IPS-11a (cell line): Measurements from ENCODE around the gene DSC3.
"Not testable (repeated sequence)": the region's sequence is repeated elsewhere in the genome, so short reads cannot be mapped to it uniquely, and the experiment has no call there.

Experiments used
- H3K4me3 ChIP-seq: one replicate; pipeline ENCODE4 v1.5.1; 2013; ENCODE audit warnings: low read depth, low read length, control low read depth

The DSC3 gene

DNA sequence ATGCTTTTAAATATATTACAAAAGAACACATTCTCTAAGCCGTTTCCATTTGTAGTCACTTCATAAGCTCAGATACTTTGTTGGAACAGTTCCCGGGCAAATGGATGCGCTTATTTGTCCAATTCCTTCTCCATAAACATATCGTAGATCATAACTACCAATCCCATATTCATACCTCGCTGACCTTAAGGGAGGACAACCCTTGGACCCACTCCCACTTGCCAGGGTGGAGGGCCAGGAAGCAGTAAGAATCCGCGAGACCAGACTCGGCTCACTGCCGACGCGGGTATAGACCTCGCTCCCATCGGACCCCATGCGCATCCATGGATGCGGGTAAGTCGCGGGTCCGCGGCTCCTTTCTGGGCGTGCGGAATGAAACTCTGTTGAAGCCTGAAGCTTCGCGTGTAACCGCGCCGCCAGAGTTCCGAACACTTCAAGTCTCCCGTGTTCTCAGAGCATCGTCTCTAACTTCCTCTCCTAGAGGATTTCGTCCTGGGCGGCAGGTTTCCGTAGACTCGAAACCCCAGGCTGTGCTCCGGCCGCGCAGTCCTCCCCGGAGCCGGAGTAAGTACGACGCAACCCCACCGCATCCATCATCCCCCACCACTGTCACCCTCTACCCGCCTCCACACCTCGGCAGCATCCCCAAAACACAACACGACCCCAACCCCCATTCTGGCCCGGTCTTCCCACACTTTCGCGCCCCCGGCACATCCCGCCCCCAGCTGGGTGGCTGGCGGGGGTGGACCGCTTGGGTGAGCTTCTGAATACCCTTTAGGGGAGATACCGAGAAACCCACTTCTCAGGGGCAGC is 1.1 kb downstream of the DSC3 start:
- H3K4me3 ChIP-seq: peak overlapping the region; percentile 53

DNA sequence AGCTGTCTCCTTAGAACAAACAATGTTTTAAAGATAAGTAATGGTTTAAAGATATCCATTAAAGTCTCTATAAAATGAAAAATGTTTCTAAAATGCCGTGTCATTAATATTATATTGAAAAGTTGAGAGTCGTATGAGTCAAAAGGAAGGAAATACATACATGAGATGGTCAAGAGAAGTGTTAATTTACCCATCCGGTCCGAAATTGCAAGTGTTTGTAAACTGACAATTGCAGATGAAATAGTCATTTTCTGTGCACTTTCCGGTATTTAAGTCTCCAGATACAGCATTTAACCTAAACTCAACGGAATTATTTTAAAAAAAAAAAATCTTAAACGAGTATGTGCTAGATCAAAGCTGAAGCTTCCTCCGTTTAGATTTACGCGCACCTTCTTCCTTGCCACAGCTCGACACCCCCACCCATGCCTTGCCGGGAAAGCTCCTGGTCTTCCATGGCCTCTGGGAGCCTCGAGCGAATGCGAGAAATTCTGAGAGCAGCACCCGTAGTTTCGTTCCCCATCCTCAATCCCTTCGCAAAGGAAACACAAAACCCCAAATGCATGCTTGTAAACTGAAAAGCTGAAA is 1.8 kb downstream of the DSC3 start:
- peak overlapping the region; percentile 13 for H3K4me3 ChIP-seq

DNA sequence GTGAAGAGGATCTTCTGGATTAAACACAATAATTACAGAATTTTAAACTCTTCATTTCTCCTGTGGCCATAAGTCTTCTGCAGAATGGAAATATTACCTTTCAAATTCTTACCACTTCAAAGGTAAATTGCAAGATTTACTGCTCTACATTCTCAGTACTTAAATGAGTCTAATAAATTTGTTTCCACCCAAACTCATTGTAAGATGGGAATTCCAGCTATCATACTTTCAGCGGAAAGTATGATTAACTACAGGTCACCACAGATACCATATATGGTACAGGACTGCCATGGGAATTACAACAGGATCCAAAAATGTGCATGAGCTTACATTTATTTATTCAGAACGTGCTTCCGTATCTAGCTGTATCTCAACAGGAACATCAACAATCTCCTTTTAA is 3.1 kb downstream of the DSC3 start:
- H3K4me3 ChIP-seq: no peak overlapping the region

DNA sequence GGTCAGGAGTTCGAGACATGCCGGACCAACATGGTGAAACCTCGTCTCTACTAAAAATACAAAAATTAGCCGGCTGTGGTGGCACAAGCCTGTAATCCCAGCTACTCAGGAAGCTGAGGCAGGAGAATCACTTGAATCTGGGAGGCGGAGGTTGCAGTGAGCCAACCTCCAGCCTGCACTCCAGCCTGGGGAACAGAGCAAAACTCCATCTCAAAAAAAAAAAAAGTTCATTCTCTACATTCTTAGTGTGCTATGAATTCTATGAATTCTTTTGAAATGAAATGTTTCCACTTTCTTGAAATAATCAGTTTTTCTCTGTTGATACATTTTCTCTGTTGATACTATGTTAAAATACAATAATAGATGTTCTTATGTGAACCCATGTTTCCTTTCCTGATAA is 4.9 kb downstream of the DSC3 start:
- not testable (repeated sequence) for H3K4me3 ChIP-seq

DNA sequence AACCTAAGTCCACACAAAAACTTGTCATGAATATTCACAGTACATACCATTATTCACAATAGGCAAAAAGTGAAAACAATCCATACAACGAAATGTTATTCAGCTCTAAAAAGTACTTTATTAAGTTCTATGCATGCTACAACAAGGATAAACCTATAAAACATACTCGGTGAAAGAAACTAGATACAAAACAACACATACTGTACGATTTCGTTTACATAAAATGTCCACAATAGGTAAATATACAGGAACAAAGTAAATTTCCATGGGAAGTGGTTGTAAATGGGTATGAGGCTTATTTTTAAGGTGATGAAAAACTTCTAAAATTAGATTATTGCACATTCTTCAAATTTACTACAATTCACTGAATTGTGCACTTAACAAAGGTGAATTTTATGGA is 8.0 kb downstream of the DSC3 start:
- no peak overlapping the region for H3K4me3 ChIP-seq

DNA sequence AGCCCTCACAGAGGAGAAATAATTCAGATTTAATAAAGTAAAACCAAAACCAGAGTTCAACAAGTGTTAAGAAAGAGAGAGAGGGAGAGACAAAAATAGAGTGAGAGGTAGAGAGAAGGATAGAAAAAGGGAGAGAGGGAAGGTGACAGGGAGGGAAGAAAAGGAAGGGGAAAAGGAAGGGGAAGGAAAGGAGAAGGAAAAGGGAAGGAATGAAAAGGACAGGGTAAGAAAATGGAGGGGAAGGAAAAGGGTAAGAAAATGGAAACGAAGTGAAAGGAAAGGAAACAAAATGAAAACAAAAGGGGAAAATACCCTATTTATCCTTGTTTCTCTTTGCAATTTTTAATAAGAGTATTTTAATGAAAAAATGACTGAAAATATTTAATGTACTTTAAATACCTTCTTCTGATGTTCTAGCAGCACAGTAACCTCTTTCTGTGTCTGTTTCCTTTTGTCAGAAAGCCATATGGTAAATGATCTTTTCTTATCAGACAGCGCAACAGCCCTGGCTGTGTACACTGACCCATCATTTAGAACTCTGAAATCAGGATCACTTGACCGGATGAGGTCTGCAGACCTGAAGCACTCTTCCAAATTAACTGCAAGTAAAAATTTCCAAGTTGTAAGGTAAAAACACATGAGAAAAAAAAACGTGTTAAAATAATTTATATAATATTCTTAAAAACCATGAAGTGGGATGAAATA is 11.8 kb downstream of the DSC3 start:
- no peak overlapping the region for H3K4me3 ChIP-seq

DNA sequence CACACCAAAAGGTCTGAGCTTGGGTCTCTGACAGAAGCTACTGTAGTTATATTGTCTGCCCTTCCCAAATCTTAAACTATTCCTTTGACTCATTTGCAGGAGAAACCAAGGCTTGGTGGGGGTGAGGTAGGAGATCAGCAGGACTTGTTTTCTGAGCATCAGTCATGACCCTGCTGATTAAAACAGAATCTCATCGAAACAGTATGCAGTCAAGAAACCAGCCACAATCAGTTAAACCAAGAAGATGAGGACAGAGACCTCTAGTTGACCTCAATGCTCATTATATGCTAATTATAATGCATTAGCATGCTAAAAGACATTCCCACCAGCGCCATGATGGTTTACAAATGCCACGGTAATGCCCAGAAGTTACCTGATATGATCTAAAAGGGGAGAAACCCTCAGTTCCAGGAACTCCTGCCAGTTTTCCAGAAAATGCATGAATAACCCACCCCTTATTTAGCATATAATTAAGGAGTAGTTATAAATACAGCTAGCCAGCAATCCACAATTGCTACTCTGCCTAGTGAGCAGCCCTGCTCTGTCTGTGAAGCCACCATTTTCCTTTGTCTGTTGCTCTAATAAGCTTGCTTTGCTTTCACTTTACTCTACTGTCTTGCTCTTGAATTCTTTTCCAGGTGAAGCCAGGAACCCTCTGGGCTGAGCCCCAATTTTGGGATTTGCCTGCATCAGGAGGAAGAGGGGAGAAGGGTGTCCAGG is 26.7 kb downstream of the DSC3 start:
- no peak overlapping the region for H3K4me3 ChIP-seq

DNA sequence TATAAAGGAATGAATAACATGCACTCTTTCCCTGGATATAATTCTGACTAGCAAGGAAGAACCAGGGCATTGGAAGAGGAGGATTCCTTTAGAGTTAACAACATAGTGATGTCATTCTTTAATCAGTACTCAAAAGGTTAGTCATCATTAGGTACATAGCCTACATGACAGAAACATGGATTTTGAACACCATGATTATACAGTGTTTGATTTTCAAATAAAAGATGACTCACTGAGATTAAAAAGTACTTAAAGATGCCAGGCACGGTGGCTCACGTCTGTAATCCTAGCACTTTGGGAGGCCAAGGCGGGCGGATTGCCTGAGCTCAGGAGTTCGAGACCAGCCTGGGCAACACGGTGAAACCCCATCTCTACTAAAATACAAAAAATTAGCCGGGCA is 31.1 kb downstream of the DSC3 start:
- not testable (repeated sequence) for H3K4me3 ChIP-seq

DNA sequence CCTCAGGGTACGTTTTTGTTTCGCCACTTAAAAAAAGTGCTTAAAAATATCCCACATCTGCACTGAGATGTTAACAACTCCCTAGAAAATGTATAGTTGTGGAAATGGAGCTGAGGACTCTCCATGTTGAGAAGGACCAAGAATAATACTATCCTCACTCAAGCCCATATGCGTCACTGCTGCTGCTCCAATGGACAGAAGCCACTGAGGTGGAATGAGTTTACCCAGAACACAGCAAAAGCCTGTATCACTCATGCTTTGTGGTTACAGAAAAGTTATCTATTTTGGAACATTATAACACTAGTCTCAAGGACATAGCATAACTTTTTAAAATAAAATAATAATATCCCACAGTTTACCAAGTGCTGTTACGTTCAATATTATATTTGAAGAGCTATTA is 31.9 kb downstream of the DSC3 start:
- H3K4me3 ChIP-seq: no peak overlapping the region

DNA sequence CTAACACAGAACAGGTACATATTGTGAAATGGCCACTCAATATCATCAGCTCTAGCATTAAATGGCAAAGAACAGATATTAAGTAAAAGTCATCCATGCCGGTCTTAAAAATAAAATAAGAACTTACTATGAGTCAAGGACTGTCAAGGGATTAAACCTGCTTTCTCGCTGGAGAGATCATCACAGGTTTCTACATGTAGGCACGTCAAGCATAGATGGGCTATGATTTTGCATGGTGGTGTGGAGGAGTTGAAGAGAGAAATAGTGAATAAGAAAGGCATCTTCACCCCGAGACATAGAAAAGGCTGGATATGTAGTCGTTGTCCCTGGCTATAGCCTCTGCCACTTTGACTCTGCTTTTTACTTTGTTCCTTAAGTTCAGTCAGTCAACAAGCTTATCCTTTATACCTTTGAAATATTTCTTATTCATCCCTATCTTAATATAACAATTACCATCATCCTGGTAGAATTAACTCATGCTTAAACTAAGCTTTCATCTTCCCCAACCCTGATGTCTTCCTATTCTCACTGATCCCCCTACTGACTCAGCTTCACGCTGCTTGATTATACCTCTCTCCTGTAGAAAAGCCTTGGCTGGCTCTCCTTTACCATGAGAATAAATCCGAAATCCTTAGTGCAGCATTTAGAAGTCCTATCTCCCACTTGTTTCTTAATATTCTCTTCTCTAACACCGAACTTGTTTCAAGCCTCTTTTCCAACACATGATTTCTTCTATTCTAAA is 42.5 kb downstream of the DSC3 start:
- H3K4me3 ChIP-seq: no peak overlapping the region

DNA sequence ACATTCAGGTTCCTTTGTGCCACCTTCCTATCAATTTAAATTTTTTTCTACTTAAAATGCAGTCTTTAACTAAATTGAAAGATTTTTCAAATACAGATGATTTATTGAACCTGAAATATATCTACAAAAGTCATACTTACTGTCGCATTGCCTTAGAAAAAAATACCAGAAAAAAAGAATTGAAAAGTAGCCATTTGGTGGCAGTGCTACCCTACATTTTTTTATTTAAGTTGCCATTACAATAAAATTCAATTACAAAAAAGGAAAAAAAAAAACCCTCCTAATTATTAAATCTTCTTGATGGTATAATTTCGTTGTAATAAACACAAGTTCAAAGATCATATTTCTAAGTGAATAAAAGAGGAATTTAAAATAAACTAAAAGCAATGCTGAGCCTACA is 43.4 kb downstream of the DSC3 start:
- H3K4me3 ChIP-seq: no peak overlapping the region

DNA sequence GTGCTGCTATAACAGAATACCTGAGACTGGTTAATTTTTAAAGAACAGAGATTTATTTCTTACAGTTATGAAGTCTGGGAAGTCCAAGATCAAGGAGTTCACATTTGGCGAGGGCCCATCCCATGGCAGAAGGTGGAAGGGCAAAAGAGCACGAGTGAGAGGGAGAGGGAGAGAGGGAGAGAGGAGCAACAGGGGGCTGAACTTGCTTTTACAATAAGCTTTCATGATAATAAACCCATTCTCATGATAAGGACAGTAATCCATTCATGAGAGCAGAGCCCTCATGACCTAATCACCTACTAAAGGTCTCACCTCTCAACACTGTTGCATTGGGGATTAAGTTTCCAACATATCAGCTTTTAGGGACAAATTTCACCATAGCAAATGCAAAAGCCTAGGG is 45.3 kb downstream of the DSC3 start:
- no peak overlapping the region for H3K4me3 ChIP-seq

DNA sequence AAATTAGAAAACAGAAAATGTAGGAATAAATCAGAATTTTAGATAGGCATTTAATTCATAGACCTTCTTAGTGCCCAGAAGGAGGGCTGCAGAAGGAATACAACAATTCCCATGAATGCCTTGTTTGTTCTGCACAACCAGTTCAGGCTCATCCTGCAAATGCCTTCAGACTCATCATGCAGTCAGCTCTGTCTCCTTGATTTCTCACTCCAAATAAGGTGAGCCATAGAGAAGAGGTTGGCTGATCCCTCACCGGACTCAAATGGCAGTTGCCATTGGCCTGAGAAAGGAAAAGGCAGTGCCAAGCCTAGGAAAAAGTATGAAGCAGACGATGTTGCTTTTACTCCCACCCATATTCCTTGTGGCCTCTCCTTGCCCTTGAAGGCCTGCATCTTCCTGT is 50.3 kb downstream of the DSC3 start:
- no peak overlapping the region for H3K4me3 ChIP-seq

DNA sequence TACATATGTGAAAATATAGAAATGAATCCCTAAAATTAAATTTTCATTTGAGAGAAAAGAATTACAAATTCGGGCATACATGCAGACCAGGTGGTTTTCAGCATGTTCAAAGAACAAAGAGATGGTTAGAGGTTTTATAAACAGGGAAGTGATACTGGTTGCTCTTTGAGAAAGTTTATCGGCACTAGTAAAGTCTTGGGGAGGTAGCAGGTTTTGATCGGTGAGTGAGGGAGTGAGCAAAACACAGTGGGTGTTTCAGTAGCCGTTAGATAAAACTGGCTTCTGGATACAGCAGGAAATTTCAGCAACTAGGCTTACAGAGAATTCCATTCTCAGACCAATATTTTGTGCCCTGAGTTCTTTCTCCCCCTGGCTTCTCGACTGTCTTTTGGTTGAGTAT is 51.1 kb downstream of the DSC3 start:
- H3K4me3 ChIP-seq: no peak overlapping the region

DNA sequence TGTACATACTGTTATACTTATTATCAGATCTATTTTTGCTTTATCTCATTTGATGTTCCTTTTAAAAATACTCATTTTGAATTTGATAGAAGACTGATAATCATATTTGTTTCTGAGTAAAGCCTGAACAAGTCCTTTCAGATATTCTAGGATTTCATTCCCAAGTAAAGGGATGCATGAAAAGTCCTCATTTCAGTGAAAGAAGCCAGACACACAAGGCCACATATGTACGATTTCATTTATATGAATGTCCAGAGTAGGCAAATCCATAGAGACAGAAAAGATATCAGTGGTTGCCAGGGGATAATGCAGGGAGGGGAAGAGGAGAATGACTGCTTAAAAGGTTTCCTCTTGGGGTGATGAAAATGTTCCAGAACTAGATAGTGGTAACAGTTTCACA is 53.4 kb downstream of the DSC3 start:
- H3K4me3 ChIP-seq: no peak overlapping the region

DNA sequence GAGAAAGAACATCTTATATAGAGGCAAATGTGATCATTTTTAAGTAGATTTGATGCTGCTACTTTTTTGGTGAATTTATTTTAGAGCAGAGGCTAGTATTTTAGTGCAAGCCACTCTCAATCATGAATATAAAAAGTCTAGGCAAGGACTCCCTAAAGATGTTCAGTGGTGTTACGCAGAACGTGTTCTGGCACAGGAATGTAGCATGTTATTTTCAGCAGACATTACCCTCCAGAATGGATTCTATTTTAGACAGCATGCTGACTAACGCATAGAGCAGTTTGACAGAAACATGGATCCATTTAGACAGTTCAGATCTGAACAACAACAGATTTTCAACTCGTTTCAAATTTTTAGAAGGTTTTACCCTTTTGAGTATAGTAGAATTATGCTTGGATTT is 54.1 kb downstream of the DSC3 start:
- no peak overlapping the region for H3K4me3 ChIP-seq

DNA sequence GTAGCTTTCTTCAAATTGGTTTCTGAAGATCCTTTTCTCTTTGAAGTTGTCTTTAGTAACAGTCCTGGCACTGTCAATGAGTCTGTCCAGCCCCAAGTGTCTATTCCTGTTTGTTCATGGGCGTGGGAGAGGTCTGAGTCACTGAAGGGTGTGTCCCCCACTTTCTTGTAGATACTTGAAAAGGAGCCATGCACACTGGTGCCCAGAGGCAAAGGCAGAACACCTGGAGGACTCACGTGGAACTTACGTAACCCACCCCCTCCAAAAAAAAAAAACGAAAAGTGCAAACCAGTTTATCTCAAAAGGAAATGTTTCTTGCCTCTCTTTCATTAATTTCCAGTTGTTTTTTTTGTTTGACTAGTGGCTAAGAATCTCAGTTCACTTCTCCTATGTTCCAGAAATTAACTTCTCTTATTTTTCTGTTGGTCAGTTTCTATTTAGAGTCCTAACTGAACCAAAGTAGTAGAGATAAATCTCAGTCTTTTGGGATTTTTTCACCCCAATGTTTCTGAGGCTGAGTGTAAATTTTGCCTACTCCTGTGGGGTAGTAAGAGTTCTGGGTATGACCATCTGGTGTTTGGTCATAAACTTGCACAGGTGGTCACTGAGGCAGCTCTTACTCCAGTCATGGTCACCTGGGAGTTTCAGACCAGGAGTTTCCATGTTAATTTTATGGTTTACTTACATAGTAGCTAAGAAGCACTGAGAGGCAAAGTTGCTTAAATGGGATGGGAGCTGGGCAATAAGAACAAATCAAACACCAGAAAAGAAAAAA is 54.9 kb downstream of the DSC3 start:
- no peak overlapping the region for H3K4me3 ChIP-seq

DNA sequence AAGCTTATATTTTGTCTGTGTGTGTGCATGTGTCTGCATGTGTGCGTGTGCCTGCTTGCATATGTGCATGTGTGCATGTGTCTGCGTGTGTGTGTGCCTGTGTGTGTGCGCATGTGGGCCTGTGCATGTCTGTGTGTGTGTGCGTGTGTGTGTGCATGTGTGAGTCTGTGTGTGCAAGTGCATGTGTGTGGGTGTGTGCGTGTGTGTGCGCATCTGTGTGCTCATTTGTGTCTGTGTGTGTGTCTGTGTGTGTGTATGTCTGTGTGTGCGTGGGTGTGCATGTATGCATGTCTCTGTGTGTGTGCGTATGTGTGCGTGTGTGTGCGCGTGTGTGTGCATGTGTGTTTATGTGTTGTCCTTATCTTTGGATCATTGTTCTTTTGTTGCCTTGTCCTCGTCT is 56.8 kb downstream of the DSC3 start:
- no peak overlapping the region for H3K4me3 ChIP-seq

DNA sequence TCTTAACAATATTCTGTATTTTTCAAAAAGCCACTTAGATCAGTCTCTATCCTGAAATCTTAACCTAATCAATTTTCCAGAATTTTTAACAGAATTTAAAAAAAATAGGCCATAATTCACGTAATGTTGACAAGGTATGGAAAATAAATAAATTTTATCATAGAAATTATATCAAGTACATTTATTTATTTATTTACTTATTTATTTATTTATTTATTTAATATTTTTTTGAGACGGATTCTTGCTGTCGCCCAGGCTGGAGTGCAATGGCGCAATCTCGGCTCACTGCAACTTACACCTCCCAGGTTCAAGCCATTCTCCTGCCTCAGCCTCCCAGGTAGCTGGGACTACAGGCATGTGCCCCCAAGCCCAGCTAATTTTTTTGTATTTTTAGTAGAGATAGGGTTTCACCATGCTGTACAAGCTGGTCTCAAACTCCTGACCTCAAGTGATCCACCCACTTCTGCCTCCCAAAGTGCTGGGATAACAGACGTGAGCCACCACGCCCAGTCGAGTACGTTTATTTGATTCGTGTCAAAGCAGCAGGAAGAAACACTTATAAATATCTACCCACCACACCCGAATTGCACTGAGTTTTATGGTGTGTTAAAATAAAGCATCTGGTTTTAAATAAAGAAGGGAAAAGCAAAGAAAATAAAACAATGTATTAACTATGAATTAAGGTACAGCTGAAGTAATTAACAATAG is 60.1 kb downstream of the DSC3 start:
- no peak overlapping the region for H3K4me3 ChIP-seq

DNA sequence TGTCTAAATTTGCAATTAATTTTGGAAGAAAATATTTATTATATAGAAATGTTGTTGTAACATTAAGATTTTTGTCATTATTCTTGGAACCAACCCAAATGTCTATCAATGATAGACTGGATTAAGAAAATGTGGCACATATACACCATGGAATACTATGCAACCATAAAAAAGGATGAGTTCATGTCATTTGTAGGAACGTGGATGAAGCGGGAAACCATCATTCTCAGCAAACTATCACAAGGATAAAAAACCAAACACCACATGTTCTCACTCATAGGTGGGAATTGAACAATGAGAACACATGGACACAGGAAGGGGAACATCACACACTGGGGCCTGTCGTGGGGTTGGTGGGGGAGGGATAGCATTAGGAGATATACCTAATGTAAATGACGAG is 64.5 kb downstream of the DSC3 start:
- not testable (repeated sequence) for H3K4me3 ChIP-seq
